MG63 (cell line): ENCODE results near the gene SGCD. TPM values are rescaled to one million over a fixed set of nuclear protein-coding genes. Genes with fewer than 3 reads are reported as not detected.

ENCODE experiments used
- DNase-seq: peaks from one replicate; pipeline ENCODE4 v3.0.0-alpha.2; 2020
- H3K27me3 ChIP-seq: fragments of 250-450 bp; sonication (Bioruptor Pico); 2 replicates; pipeline ENCODE4 v1.5.1; 2020; ENCODE audit warnings: mild to moderate bottlenecking, moderate library complexity
- H3K36me3 ChIP-seq: fragments of 250-450 bp; sonication (Bioruptor Pico); 2 replicates; pipeline ENCODE4 v1.5.1; 2020; ENCODE audit warnings: mild to moderate bottlenecking, moderate library complexity
- H3K4me3 ChIP-seq: fragments of 250-450 bp; sonication (Bioruptor Pico); 2 replicates; pipeline ENCODE4 v1.5.1; 2020; ENCODE audit warnings: mild to moderate bottlenecking, moderate library complexity
- H3K9me3 ChIP-seq: fragments of 250-450 bp; sonication (Bioruptor Pico); 2 replicates; pipeline ENCODE4 v1.5.1; 2020; ENCODE audit warnings: mild to moderate bottlenecking, moderate library complexity
- total RNA-seq: library from RNA; depleted of rRNA; stranded (reverse); fragments of >200 nt; shearing (Covaris generic); gene quantifications from 2 replicates; pipeline ENCODE4 v1.2.3, GENCODE V29; 2014; ENCODE audit warnings: low replicate concordance; rRNA removed

SGCD gene
- total RNA-seq: 0.49 and 0.67 TPM in 2 replicates

DNA sequence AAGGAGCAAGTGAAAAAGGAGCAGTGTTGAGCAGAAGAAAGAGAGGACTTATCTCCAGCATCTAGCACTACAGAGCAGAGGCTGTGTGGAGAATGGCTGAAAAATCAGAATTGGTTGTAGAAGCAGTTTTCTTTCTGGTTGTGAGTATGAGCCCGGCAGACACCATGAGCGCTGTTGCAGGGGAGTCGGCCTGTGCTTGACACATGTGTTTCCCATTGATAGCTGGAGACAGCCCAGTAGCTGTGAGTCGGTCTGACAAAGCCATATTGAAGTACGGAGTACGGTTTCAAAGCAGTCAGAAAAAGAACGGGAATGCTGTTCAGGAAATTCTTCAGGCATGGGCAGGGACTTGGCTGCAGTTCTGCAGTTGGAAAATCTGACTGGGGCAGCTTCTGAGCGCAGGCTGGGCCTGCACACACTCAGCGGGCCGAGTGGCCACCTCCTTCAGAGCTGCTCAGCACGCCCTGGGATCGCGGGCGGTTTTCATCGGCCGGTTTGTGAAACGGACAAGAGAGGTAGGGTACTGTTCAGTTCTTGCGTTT is at the start of gene SGCD:
Gene SGCD, plus strand, starts transcription at position 447 of the 542 bp plus-strand sequence.
- H3K9me3 ChIP-seq: no peaks in the 10 kb centered on the region
- peak; percentile 93 for DNase-seq
- no peaks in the 10 kb centered on the region for H3K36me3 ChIP-seq
- no peaks in the 10 kb centered on the region for H3K27me3 ChIP-seq
- peak within 1 kb of the TSS; percentile 39 for H3K4me3 ChIP-seq

GRCh38 chr5:156277290-156277689 is 49.7 kb upstream of the SGCD start:
- DNase-seq: no peak
- Histone ChIP-seq H3K36me3 (no peaks in the 10 kb centered on the region), H3K4me3 (no peak overlapping the region), H3K27me3 (no peaks in the 10 kb centered on the region), H3K9me3 (no peaks in the 10 kb centered on the region)

- DNase-seq: no peak
- Histone ChIP-seq H3K36me3 (no peaks in the 10 kb centered on the region), H3K9me3 (no peaks in the 10 kb centered on the region), H3K27me3 (peaks cover 2% of the 10 kb centered on the region; the same call in 1 of the 2 replicates), H3K4me3 (no peak overlapping the region)
These were observed 31.5 kb upstream of the SGCD start for GRCh38 chr5:156295431-156295830.

- Histone ChIP-seq H3K27me3 (no peaks in the 10 kb centered on the region), H3K9me3 (0 out of 2 replicates have a peak, but pooled peaks cover 2% of the 10 kb centered on the region), H3K4me3 (no peak overlapping the region), H3K36me3 (no peaks in the 10 kb centered on the region)
- DNase-seq: no peak
These were observed 16.8 kb upstream of the SGCD start for GRCh38 chr5:156310115-156310514.

GRCh38 chr5:156312897-156313694 is 13.9 kb upstream of the SGCD start:
- no peaks in the 10 kb centered on the region for H3K9me3 ChIP-seq
- no peaks in the 10 kb centered on the region for H3K27me3 ChIP-seq
- H3K4me3 ChIP-seq: no peak overlapping the region
- no peak for DNase-seq
- H3K36me3 ChIP-seq: no peaks in the 10 kb centered on the region

- Histone ChIP-seq H3K27me3 (no peaks in the 10 kb centered on the region), H3K36me3 (no peaks in the 10 kb centered on the region), H3K4me3 (no peak overlapping the region), H3K9me3 (peaks cover under 1% of the 10 kb centered on the region; the same call in 1 of the 2 replicates)
- no peak for DNase-seq
These were observed 12.5 kb upstream of the SGCD start for GRCh38 chr5:156314416-156314815.

DNA sequence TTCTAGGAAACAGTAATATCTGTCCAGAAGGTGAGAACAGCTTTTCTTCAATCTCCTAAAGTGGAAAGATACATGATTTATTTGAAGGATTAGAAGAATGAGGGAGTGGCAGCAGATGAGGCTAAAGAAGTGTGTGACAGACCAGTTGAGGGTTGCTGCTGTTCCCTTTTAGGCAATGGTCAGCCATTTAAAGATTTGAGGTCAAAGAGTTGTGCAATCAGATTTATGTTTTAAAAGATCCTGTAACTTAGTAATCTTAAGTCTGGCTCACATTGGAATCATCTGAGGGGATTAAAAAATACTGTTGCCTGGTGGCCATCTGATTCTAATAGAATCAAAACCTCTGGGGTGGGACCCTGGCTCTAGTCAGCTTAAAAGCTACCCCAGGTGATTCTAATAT is 4.3 kb upstream of the SGCD start:
- Histone ChIP-seq H3K4me3 (no peak overlapping the region), H3K27me3 (no peaks in the 10 kb centered on the region), H3K9me3 (peaks cover 3% of the 10 kb centered on the region; the same call in 1 of the 2 replicates), H3K36me3 (no peaks in the 10 kb centered on the region)
- DNase-seq: no peak

- Histone ChIP-seq H3K4me3 (peak overlapping the region; percentile 39), H3K27me3 (no peaks in the 10 kb centered on the region), H3K36me3 (no peaks in the 10 kb centered on the region), H3K9me3 (no peaks in the 10 kb centered on the region)
- no peak for DNase-seq
These were observed 332 bp downstream of the SGCD start for GRCh38 chr5:156327296-156327695.

- no peak for DNase-seq
- Histone ChIP-seq H3K9me3 (no peaks in the 10 kb centered on the region), H3K4me3 (peak overlapping the region; percentile 39), H3K36me3 (no peaks in the 10 kb centered on the region), H3K27me3 (no peaks in the 10 kb centered on the region)
These were observed 1.2 kb downstream of the SGCD start for GRCh38 chr5:156328161-156328560.

DNA sequence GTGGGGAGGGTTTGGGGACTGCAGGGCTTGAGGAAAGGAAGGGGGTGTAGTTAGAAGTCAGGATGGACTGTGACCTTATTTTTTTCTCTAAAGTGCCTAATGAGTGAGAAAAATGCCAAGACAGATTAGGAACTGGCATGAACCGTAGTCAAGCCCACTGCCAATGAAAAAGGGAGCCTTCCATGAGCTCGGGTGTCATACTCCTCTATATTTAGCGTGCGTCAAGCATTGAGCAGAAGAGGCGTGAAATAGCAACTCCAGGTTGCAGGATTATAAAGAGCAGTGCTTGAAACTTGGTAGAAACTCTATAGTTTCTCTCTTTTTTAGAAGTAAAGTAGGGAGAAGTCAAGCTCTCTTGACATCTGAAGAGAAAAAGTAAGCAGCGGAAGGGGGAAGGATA is 1.8 kb downstream of the SGCD start:
- Histone ChIP-seq H3K9me3 (no peaks in the 10 kb centered on the region), H3K36me3 (no peaks in the 10 kb centered on the region), H3K27me3 (no peaks in the 10 kb centered on the region), H3K4me3 (no peak overlapping the region)
- DNase-seq: no peak

- Histone ChIP-seq H3K36me3 (no peaks in the 10 kb centered on the region), H3K4me3 (no peak overlapping the region), H3K27me3 (no peaks in the 10 kb centered on the region), H3K9me3 (no peaks in the 10 kb centered on the region)
- DNase-seq: peak; percentile 5
These were observed 2.2 kb downstream of the SGCD start for GRCh38 chr5:156329171-156329611.

DNA sequence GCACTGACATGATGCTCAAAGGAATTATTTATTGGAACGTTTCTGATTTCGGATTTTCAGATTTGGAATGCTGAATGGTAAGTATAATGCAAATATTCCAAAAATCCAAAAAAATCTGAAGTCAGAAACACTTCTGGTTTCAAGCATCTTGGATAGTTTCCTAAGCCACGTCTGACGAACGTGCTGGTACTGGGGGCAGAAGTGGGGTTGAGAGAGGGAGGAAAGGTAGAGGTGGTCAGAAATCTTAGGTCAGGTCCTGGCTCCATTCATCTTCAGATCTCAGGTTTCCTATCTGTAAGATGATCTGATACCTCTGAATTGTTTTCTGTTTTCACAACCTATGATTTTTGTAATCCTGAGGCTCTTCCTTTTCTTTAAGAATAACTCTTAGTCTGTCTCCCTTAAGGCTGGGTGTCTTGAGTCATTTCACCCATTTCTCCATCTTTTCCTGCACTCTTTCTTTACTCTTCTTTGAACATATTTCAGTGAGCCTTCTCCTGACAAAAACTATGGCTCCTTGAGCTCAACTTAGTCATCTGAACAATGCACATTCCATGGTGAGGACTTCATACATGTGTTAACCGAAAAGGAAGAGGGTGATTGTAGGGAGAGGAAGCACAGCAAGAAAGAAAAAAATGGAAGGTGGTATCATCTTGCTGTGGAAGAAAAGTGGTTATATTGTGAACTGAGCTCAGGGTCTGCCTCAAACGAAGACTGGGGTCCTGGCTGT is 3.3 kb downstream of the SGCD start:
- no peak overlapping the region for H3K4me3 ChIP-seq
- no peak for DNase-seq
- H3K36me3 ChIP-seq: no peaks in the 10 kb centered on the region
- no peaks in the 10 kb centered on the region for H3K9me3 ChIP-seq
- H3K27me3 ChIP-seq: no peaks in the 10 kb centered on the region

- no peaks in the 10 kb centered on the region for H3K27me3 ChIP-seq
- no peak for DNase-seq
- H3K4me3 ChIP-seq: no peak overlapping the region
- no peaks in the 10 kb centered on the region for H3K9me3 ChIP-seq
- H3K36me3 ChIP-seq: no peaks in the 10 kb centered on the region
These were observed 4.2 kb downstream of the SGCD start for GRCh38 chr5:156331181-156331580.

DNA sequence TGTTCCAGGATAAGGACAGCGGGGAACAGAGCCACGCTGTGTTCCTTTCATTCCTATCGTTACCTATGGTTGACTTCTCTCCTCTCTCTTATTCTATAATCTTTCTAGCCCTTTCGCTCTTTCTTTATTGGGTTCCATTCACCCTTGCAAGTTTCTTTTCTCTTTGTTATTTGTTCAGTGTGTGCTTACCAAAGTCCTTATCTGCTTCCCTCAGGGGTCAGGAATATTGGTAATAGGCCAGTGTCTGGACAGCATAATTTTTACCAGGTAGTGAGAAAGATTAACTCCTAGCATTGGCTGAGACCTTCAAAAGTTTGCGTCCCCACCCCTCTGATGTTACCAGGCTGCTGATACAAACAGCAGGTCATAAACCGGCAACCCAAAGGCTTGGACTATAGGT is 4.9 kb downstream of the SGCD start:
- H3K36me3 ChIP-seq: no peaks in the 10 kb centered on the region
- H3K9me3 ChIP-seq: no peaks in the 10 kb centered on the region
- no peaks in the 10 kb centered on the region for H3K27me3 ChIP-seq
- DNase-seq: no peak
- H3K4me3 ChIP-seq: no peak overlapping the region

- no peak for DNase-seq
- no peaks in the 10 kb centered on the region for H3K27me3 ChIP-seq
- no peaks in the 10 kb centered on the region for H3K9me3 ChIP-seq
- no peak overlapping the region for H3K4me3 ChIP-seq
- no peaks in the 10 kb centered on the region for H3K36me3 ChIP-seq
These were observed 5.3 kb downstream of the SGCD start for GRCh38 chr5:156332245-156332644.

GRCh38 chr5:156339139-156339841 is 12.3 kb downstream of the SGCD start:
- DNase-seq: no peak
- no peaks in the 10 kb centered on the region for H3K27me3 ChIP-seq
- no peaks in the 10 kb centered on the region for H3K9me3 ChIP-seq
- no peaks in the 10 kb centered on the region for H3K36me3 ChIP-seq
- H3K4me3 ChIP-seq: no peak overlapping the region

DNA sequence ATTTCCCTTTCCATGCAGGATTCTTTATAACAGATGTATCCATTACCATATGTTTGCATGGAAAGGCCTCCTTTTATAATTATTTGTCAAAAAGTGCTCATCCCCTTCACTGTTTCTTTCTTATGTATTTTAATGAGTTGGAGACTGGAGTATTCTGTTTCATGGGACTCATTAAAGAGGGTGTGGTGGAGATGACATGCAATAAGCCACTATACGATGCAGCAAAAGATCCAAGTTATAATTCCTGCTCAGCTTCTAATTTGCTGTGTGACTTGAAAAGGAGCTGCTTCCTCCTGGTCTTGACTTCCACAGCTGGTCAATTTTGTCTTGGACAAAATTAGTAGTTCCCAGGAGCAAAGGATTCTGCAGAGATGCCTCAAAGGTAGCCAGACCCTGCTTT is 13.9 kb downstream of the SGCD start:
- Histone ChIP-seq H3K9me3 (no peaks in the 10 kb centered on the region), H3K36me3 (no peaks in the 10 kb centered on the region), H3K27me3 (no peaks in the 10 kb centered on the region), H3K4me3 (no peak overlapping the region)
- DNase-seq: no peak
